Muscle layer of duodenum (tissue), 2 donors: ENCODE data around the gene GMPR.

Experiments used
- H3K27ac ChIP-seq: one replicate; pipeline ENCODE4 v1.7.0; 2013; ENCODE audit warnings: mild to moderate bottlenecking, low read length
- H3K27me3 ChIP-seq: one replicate; pipeline ENCODE4 v1.7.0; 2013; ENCODE audit warnings: low read depth, mild to moderate bottlenecking, control low read depth, low read length
- H3K36me3 ChIP-seq, 2 donors: one replicate each; pipeline ENCODE4 v1.7.0; 2013; ENCODE audit warnings: low read length in 2 of 2, control low read depth in 1 of 2, mild to moderate bottlenecking in 1 of 2; ENCODE audit not compliant: insufficient read depth in 2 of 2, control insufficient read depth in 1 of 2
- H3K4me1 ChIP-seq, 2 donors: one replicate each; pipeline ENCODE4 v1.7.0; 2013; ENCODE audit warnings: low read length in 2 of 2, mild to moderate bottlenecking in 2 of 2, control low read depth in 1 of 2, moderate library complexity in 1 of 2; ENCODE audit not compliant: insufficient read depth in 2 of 2, control insufficient read depth in 1 of 2
- H3K4me3 ChIP-seq, 2 donors: one replicate each; pipeline ENCODE4 v1.7.0; 2013; ENCODE audit warnings: low read length in 2 of 2, low read depth in 1 of 2, mild to moderate bottlenecking in 1 of 2
- H3K9me3 ChIP-seq, 2 donors: one replicate each; pipeline ENCODE4 v1.7.0; 2013; ENCODE audit warnings: low read length in 2 of 2, control low read depth in 1 of 2, mild to moderate bottlenecking in 1 of 2; ENCODE audit not compliant: control insufficient read depth in 1 of 2
- donor health status: healthy.

GMPR gene

DNA sequence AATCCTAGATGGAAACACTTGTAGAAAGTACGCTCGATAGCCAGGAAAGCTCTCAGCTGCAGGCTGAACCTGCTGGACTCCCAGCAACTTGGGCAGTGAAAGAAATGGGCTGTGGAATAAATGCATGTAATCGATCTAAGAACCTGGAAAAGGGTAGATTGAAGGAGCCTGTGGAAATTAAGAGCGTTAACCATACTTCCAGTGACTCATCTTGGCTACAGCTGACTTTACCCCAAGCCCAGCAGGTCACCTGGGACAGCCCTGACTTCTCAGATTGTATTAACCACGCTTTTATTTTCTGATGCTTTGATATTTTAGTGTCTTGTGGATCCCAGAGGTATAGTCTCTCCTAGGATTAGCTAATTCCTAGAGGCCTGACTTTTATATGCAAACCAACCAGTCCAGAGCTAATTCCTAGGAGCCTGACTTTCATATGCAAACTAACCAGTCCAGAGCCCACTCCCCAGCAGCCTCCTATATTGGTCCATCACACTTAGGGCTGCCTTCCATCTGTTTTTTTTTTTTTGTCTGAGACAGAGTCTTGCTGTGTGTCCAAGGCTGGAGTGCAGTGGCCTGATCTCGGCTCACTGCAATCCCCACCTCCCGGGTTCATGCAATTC is 86.3 kb downstream of the GMPR start:
- H3K4me1 ChIP-seq = peaks cover 17 to 25% of the 10 kb centered on the region in 2 donors
- H3K4me3 ChIP-seq = no peak overlapping the region
- H3K27ac ChIP-seq = no peak overlapping the region

DNA sequence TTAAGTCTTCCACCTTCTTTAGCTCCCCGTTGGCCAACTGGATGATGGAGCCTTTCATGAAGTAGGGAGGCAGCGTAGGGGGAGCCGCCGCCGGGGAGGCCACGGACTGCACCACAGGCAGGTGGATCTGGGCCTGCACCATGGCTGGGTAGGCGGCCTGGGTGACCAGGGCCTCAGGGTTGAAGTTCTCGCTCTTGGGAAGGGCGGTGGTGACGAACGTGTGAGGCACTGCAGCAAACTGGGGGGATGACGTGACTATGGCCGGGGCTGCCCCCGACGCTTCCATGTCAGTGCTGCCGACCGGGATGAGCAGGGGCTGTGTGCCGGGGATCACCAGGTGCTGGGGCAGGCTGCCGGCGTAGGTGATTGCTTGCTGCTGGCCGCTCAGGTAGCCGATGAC is 88.1 kb downstream of the GMPR start:
- Histone ChIP-seq H3K4me1 (peaks cover 5 to 10% of the 10 kb centered on the region in 2 donors), H3K36me3 (peaks cover 6 to 27% of the 10 kb centered on the region in 2 donors), H3K9me3 (no peaks in the 10 kb centered on the region), H3K27me3 (no peaks in the 10 kb centered on the region), H3K4me3 (no peak overlapping the region), H3K27ac (no peak overlapping the region)

More for the DNA sequence above, 86.3 kb downstream of the GMPR start:
- H3K9me3 ChIP-seq = no peaks in the 10 kb centered on the region
- H3K36me3 ChIP-seq = peaks cover 6 to 32% of the 10 kb centered on the region in 2 donors
- H3K27me3 ChIP-seq = no peaks in the 10 kb centered on the region

- Histone ChIP-seq H3K27ac (no peak overlapping the region), H3K4me3 (no peak overlapping the region), H3K36me3 (peaks cover 6 to 27% of the 10 kb centered on the region in 2 donors), H3K9me3 (no peaks in the 10 kb centered on the region), H3K4me1 (peaks cover 10 to 16% of the 10 kb centered on the region in 2 donors), H3K27me3 (no peaks in the 10 kb centered on the region)
Measured at GRCh38 chr6:16326971-16327776, 88.8 kb downstream of the GMPR start.

GRCh38 chr6:16327777-16328325 is 89.5 kb downstream of the GMPR start:
- Histone ChIP-seq H3K4me3 (no peak overlapping the region), H3K36me3 (peaks cover 6 to 27% of the 10 kb centered on the region in 2 donors), H3K27ac (no peak overlapping the region), H3K9me3 (no peaks in the 10 kb centered on the region), H3K4me1 (peaks cover 12 to 18% of the 10 kb centered on the region in 2 donors), H3K27me3 (no peaks in the 10 kb centered on the region)

GRCh38 chr6:16329233-16329632 is 90.8 kb downstream of the GMPR start:
- peaks cover 12 to 20% of the 10 kb centered on the region in 2 donors for H3K4me1 ChIP-seq
- H3K36me3 ChIP-seq = peaks cover 6 to 27% of the 10 kb centered on the region in 2 donors
- no peaks in the 10 kb centered on the region for H3K9me3 ChIP-seq
- H3K4me3 ChIP-seq = no peak overlapping the region
- no peaks in the 10 kb centered on the region for H3K27me3 ChIP-seq
- no peak overlapping the region for H3K27ac ChIP-seq

- H3K27me3 ChIP-seq = no peaks in the 10 kb centered on the region
- H3K9me3 ChIP-seq = no peaks in the 10 kb centered on the region
- peaks cover under 1 to 16% of the 10 kb centered on the region in 2 donors for H3K36me3 ChIP-seq
- H3K4me3 ChIP-seq = no peak overlapping the region
- no peak overlapping the region for H3K27ac ChIP-seq
- peaks cover 12 to 20% of the 10 kb centered on the region in 2 donors for H3K4me1 ChIP-seq
Measured at GRCh38 chr6:16331384-16332174, 93.2 kb downstream of the GMPR start.

GRCh38 chr6:16332175-16332542 is 93.8 kb downstream of the GMPR start:
- Histone ChIP-seq H3K4me1 (peaks cover 18 to 26% of the 10 kb centered on the region in 2 donors), H3K4me3 (no peak overlapping the region), H3K27ac (no peak overlapping the region), H3K27me3 (no peaks in the 10 kb centered on the region), H3K9me3 (no peaks in the 10 kb centered on the region), H3K36me3 (peaks cover 0 to 11% of the 10 kb centered on the region in 2 donors)

DNA sequence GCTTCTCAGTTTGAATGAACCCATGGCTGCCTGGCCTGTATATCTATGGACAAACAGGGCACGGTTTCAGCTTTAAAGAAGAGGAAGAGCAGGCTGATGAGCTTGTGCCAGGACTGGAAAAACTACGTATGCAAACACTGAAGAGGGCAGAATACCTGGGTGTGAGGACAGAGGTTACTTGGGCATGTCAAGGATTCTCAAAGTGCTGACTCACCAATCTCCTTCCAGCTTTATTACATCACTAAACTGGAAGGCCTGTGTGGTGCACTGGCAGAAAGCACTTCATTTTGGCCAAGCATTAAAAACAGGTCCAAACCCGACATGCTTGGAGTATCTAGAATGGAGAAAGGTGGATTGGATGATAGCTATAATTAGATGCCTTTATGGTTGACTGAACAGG is 95.2 kb downstream of the GMPR start:
- H3K4me1 ChIP-seq = peaks cover 21 to 36% of the 10 kb centered on the region in 2 donors
- no peaks in the 10 kb centered on the region for H3K9me3 ChIP-seq
- no peaks in the 10 kb centered on the region for H3K27me3 ChIP-seq
- H3K36me3 ChIP-seq = no peaks in the 10 kb centered on the region
- H3K4me3 ChIP-seq = no peak overlapping the region
- H3K27ac ChIP-seq = no peak overlapping the region

GRCh38 chr6:16334671-16335070 is 96.3 kb downstream of the GMPR start:
- no peaks in the 10 kb centered on the region for H3K36me3 ChIP-seq
- peaks cover 25 to 44% of the 10 kb centered on the region in 2 donors for H3K4me1 ChIP-seq
- no peak overlapping the region for H3K27ac ChIP-seq
- H3K27me3 ChIP-seq = no peaks in the 10 kb centered on the region
- no peaks in the 10 kb centered on the region for H3K9me3 ChIP-seq
- H3K4me3 ChIP-seq = no peak overlapping the region

GRCh38 chr6:16335176-16335575 is 96.8 kb downstream of the GMPR start:
- H3K27ac ChIP-seq = no peak overlapping the region
- H3K27me3 ChIP-seq = no peaks in the 10 kb centered on the region
- H3K36me3 ChIP-seq = no peaks in the 10 kb centered on the region
- H3K4me3 ChIP-seq = no peak overlapping the region
- no peaks in the 10 kb centered on the region for H3K9me3 ChIP-seq
- peaks cover 25 to 44% of the 10 kb centered on the region in 2 donors for H3K4me1 ChIP-seq
